Endothelial cell of umbilical vein (primary cell): Measurements from ENCODE around the gene ADAM10. TPM values are rescaled to one million over a fixed set of nuclear protein-coding genes. Genes with fewer than 3 reads are reported as not detected.

ENCODE experiments used
- BruUV-seq: library from RNA; stranded (reverse); fragments of 400-500 nt; replicated peaks from 2 replicates; lab custom pipeline; 2021; lab: Mats Ljungman, UMichigan
- CTCF ChIA-PET: fragments of 300-600, 350-600 bp; sonication (Branson Sonifier 250); formaldehyde crosslinking; loops from one replicate; lab custom pipeline; 2021; ENCODE audit warnings: antibody characterized with exemption, inconsistent platforms; lab: Charles Lee
- POLR2A ChIA-PET: fragments of 300-600, 350-600 bp; sonication (Branson Sonifier 250); formaldehyde crosslinking; loops from one replicate; lab custom pipeline; 2021; ENCODE audit warnings: antibody characterized with exemption, inconsistent platforms; lab: Charles Lee
- DNase-seq: peaks from one replicate; pipeline ENCODE4 v3.0.0-alpha.2; 2011; ENCODE audit warnings: low read depth, low spot score
- FAIRE-seq: peaks from 2 replicates; lab custom pipeline; 2011; peaks lifted over from hg19 to GRCh38; lab: Jason Lieb, UNC
- H2AFZ ChIP-seq: 2 replicates; pipeline ENCODE4 v1.6.0; 2012; ENCODE audit warnings: low read depth, low read length, control low read depth, inconsistent platforms
- H3K27ac ChIP-seq: 2 replicates; pipeline ENCODE4 v1.5.1; 2011; ENCODE audit warnings: low read depth, mild to moderate bottlenecking, control low read depth, low read length, moderate library complexity; ENCODE audit not compliant: insufficient read depth
- H3K27me3 ChIP-seq, 2 experiments: 2 replicates each; pipeline versions ENCODE4 v1.6.0 to v1.6.1; 2011; ENCODE audit warnings: low read length in 2 of 2, mixed read lengths in 1 of 2; ENCODE audit not compliant: control insufficient read depth in 2 of 2, insufficient read depth in 2 of 2
- H3K36me3 ChIP-seq, 2 experiments: 2 replicates in 1 of 2; 3 replicates in 1 of 2; pipeline ENCODE4 v1.5.1; 2011; ENCODE audit warnings: low read length in 2 of 2, mild to moderate bottlenecking in 1 of 2, moderate library complexity in 1 of 2; ENCODE audit not compliant: control insufficient read depth in 2 of 2, insufficient read depth in 2 of 2; ENCODE audit errors: extremely low read depth in 1 of 2
- H3K4me1 ChIP-seq: 3 replicates; pipeline ENCODE4 v1.5.1; 2011; ENCODE audit warnings: mild to moderate bottlenecking, low read length; ENCODE audit not compliant: control insufficient read depth, insufficient read depth; ENCODE audit errors: extremely low read depth
- H3K4me2 ChIP-seq: 2 replicates; pipeline ENCODE4 v1.6.1; 2011; ENCODE audit warnings: low read length, control low read depth, mixed read lengths; ENCODE audit not compliant: insufficient read depth
- H3K4me3 ChIP-seq, 3 experiments: fragments of 200-600 bp in 1 of 3; sonication (generic), shearing (Covaris generic) in 1 of 3; replicated peaks in 1 of 3; 2 replicates each; pipeline ENCODE4 v1.5.1; 2011 to 2016; ENCODE audit warnings: control low read depth in 3 of 3, low read length in 3 of 3, mild to moderate bottlenecking in 2 of 3, inconsistent platforms in 1 of 3, low read depth in 1 of 3, moderate library complexity in 1 of 3; ENCODE audit not compliant: insufficient read depth in 1 of 3
- H3K79me2 ChIP-seq: 2 replicates; pipeline ENCODE4 v1.6.0; 2012; ENCODE audit warnings: low read length, inconsistent platforms; ENCODE audit not compliant: control insufficient read depth, insufficient read depth
- H3K9ac ChIP-seq: replicated peaks from 2 replicates; pipeline ENCODE3; 2011; ENCODE audit warnings: low read length, control low read depth; ENCODE audit not compliant: insufficient read depth; ENCODE audit errors: extremely low read depth
- H3K9me1 ChIP-seq: replicated peaks from 3 replicates; pipeline ENCODE4 v1.6.0; 2011; ENCODE audit warnings: mild to moderate bottlenecking, low read length; ENCODE audit not compliant: control insufficient read depth, insufficient read depth; ENCODE audit errors: extremely low read depth
- H3K9me3 ChIP-seq: replicated peaks from 2 replicates; pipeline ENCODE4 v1.5.1; 2012; ENCODE audit warnings: low read length, inconsistent platforms; ENCODE audit not compliant: control insufficient read depth, insufficient read depth
- H4K20me1 ChIP-seq: replicated peaks from 2 replicates; pipeline ENCODE3; 2011; ENCODE audit warnings: mild to moderate bottlenecking, low read length; ENCODE audit not compliant: control insufficient read depth, insufficient read depth; ENCODE audit errors: extremely low read depth
- CTCF ChIP-seq, 2 donors: IDR thresholded peaks; 1 replicate in 1 of 2; 2 replicates in 1 of 2; pipeline ENCODE4 v1.5.1; 2011; ENCODE audit warnings: low read length in 2 of 2, mild to moderate bottlenecking in 2 of 2, moderate library complexity in 2 of 2, control low read depth in 1 of 2, inconsistent platforms in 1 of 2, low read depth in 1 of 2; ENCODE audit not compliant: insufficient read depth in 1 of 2; ENCODE audit errors: extremely low read depth in 1 of 2
- EZH2 ChIP-seq: IDR thresholded peaks from 2 replicates; pipeline ENCODE4 v1.6.1; 2012; ENCODE audit warnings: borderline replicate concordance, low read depth, mild to moderate bottlenecking, moderate library complexity, low read length, inconsistent platforms; ENCODE audit not compliant: severe bottlenecking
- FOS ChIP-seq: IDR thresholded peaks from 2 replicates; pipeline ENCODE4 v1.6.1; 2011; ENCODE audit warnings: mild to moderate bottlenecking, low read length, moderate library complexity, borderline replicate concordance; ENCODE audit not compliant: insufficient read depth
- GATA2 ChIP-seq: IDR thresholded peaks from 2 replicates; pipeline ENCODE4 v1.7.0; 2011; ENCODE audit warnings: low read depth, mild to moderate bottlenecking, moderate library complexity, mixed read lengths, low read length; ENCODE audit not compliant: insufficient read length, insufficient read depth
- JUN ChIP-seq: IDR thresholded peaks from 2 replicates; pipeline ENCODE4 v1.6.1; 2011; ENCODE audit warnings: borderline replicate concordance, low read depth; ENCODE audit not compliant: insufficient read length, insufficient read depth
- MAX ChIP-seq: IDR thresholded peaks from 2 replicates; pipeline ENCODE4 v1.6.1; 2011; ENCODE audit not compliant: insufficient read depth, insufficient read length
- MYC ChIP-seq: IDR thresholded peaks from one replicate; pipeline ENCODE4 v1.6.1; 2011; ENCODE audit warnings: mild to moderate bottlenecking, low read depth, low read length
- POLR2A ChIP-seq: IDR thresholded peaks from 2 replicates; pipeline ENCODE4 v1.6.1; 2012; ENCODE audit warnings: low read depth, mild to moderate bottlenecking, control low read depth, low read length
- POLR2AphosphoS5 ChIP-seq: IDR thresholded peaks from 2 replicates; pipeline ENCODE4 v1.6.1; 2012; ENCODE audit warnings: low read depth, mild to moderate bottlenecking, control low read depth, low read length, moderate library complexity; ENCODE audit not compliant: insufficient read depth
- dilution Hi-C: fragments of 300-500 bp; cut with MboI; formaldehyde crosslinking; loops from one replicate; pipeline ENCODE4 v1.15.0; 2019; ENCODE audit warnings: low sequenced_read_pairs; ENCODE audit not compliant: extremely low pct_ligation_motif_present
- intact Hi-C: fragments of 100-400 bp; cut with micrococcal nuclease; formaldehyde crosslinking; loops from one replicate; pipeline ENCODE4 v1.10.0; 2022
- polyA plus RNA-seq, 4 experiments: library from polyadenylated mRNA; depleted of rRNA in 3 of 4; stranded (reverse) in 3 of 4; unstranded in 1 of 4; fragments of >200 nt; gene quantifications; 2 replicates each; pipeline versions ENCODE4 v1.2.1 to v1.2.3, GENCODE V29; 2011 to 2012; ENCODE audit warnings: missing spikeins in 1 of 4
- total RNA-seq: library from RNA; stranded (reverse); gene quantifications from 2 replicates; pipeline ENCODE4 v1.2.3, GENCODE V29; 2021

Gene ADAM10
- total and polyA plus RNA-seq, 2 donors (not counting 3 experiments of a cell fraction or from before 2014, with no cell fraction given): 91.3 to 203 TPM

GRCh38 chr15:58543664-58544335 lies 205.7 kb downstream of the ADAM10 start:
- H4K20me1 ChIP-seq: no peaks in the 10 kb centered on the region
- H3K9me1 ChIP-seq: no peaks in the 10 kb centered on the region
- no peaks in the 10 kb centered on the region for H3K27me3 ChIP-seq
- H2AFZ ChIP-seq: no peak overlapping the region
- no peak overlapping the region for H3K4me3 ChIP-seq
- no peak for TF ChIP-seq MAX
- TF ChIP-seq POLR2A: no peak
- TF ChIP-seq JUN: no peak
- no peak for TF ChIP-seq GATA2
- ChIA-PET POLR2A (no interaction called here), CTCF (interaction anchor here (0.7 kb wide), 1 partner anchor 68 kb away, joined by 3 read pairs; no protein-coding TSS in a partner anchor)
- FAIRE-seq: no peak
- H3K27ac ChIP-seq: no peak overlapping the region
- H3K9ac ChIP-seq: no peak overlapping the region
- dilution Hi-C loops (no loop called here), intact Hi-C loops (no loop called here)
- no peaks in the 10 kb centered on the region for H3K79me2 ChIP-seq
- no peaks in the 10 kb centered on the region for H3K9me3 ChIP-seq
- H3K4me2 ChIP-seq: no peak overlapping the region
- no peak for DNase-seq
- BruUV-seq: no TSS peak
- peaks cover 18% of the 10 kb centered on the region for H3K4me1 ChIP-seq
- H3K36me3 ChIP-seq: no peaks in the 10 kb centered on the region

- dilution Hi-C loops: no loop called here
- no peak overlapping the region for H3K27ac ChIP-seq
- peaks cover 3% of the 10 kb centered on the region for H3K4me1 ChIP-seq
- no peaks in the 10 kb centered on the region for H3K9me3 ChIP-seq
- no peaks in the 10 kb centered on the region for H4K20me1 ChIP-seq
- FAIRE-seq (no peak), DNase-seq (no peak)
- no peaks in the 10 kb centered on the region for H3K79me2 ChIP-seq
- no TSS peak for BruUV-seq
- no peaks in the 10 kb centered on the region for H3K9me1 ChIP-seq
- peaks cover 0 to 3% of the 10 kb centered on the region in 2 experiments for H3K27me3 ChIP-seq
- H3K4me3 ChIP-seq: no peak overlapping the region
- no peaks in the 10 kb centered on the region for H3K36me3 ChIP-seq
- CTCF ChIA-PET: no interaction called here
- H3K4me2 ChIP-seq: no peak overlapping the region
- no peak overlapping the region for H3K9ac ChIP-seq
- POLR2A ChIA-PET: no interaction called here
- H2AFZ ChIP-seq: no peak overlapping the region
- TF ChIP-seq POLR2AphosphoS5 (no peak), MYC (no peak), EZH2 (no peak), GATA2 (no peak), FOS (no peak), POLR2A (no peak), JUN (no peak), CTCF (IDR thresholded peaks at IDR 0.05; ENCODE audit: extremely low read depth in 1 of 2, insufficient read depth in 1 of 2, low read depth in 1 of 2, low read length in 2 of 2) (no peak), MAX (no peak)
- intact Hi-C loops: no loop called here
These were observed 208.0 kb downstream of the ADAM10 start for GRCh38 chr15:58541410-58542087.
